ENCODE measurements around the gene LYZ.

The LYZ gene

GRCh38 chr12:69324797-69325466, 23.2 kb upstream of the LYZ start:
- DNase-seq (ENCODE audit: low read depth, low spot score) = no peak
- no peaks in the 10 kb centered on the region for H3K9me3 ChIP-seq (ENCODE audit: low read depth, low read length)
- H3K9ac ChIP-seq (ENCODE audit: insufficient read length) = no peak overlapping the region
- no peak overlapping the region for H3K27ac ChIP-seq
- no peak overlapping the region for H3K4me3 ChIP-seq
- no peak for TF ChIP-seq EZH2 (IDR thresholded peaks at IDR 0.05)
- TF ChIP-seq FOXP2 (optimal IDR thresholded peaks at IDR 0.05; ENCODE audit: control extremely low read depth, extremely low read length, insufficient read depth) = no peak
- no peak for TF ChIP-seq POLR2AphosphoS5 (IDR thresholded peaks at IDR 0.05; ENCODE audit: borderline replicate concordance, low read depth, low read length)
- no peaks in the 10 kb centered on the region for H3K36me3 ChIP-seq (ENCODE audit: insufficient read depth, low read length)

GRCh38 chr12:69328426-69328825, 19.8 kb upstream of the LYZ start:
- Histone ChIP-seq H3K9ac (ENCODE audit: insufficient read length) (no peak overlapping the region), H3K4me3 (no peak overlapping the region), H3K9me3 (ENCODE audit: low read depth, low read length) (no peaks in the 10 kb centered on the region), H3K27ac (no peak overlapping the region), H3K36me3 (ENCODE audit: insufficient read depth, low read length) (no peaks in the 10 kb centered on the region)
- no peak for DNase-seq (ENCODE audit: low read depth, low spot score)
- no peak for TF ChIP-seq FOXP2 (optimal IDR thresholded peaks at IDR 0.05; ENCODE audit: control extremely low read depth, extremely low read length, insufficient read depth)
- TF ChIP-seq EZH2 (IDR thresholded peaks at IDR 0.05) = no peak
- no peak for TF ChIP-seq POLR2AphosphoS5 (IDR thresholded peaks at IDR 0.05; ENCODE audit: borderline replicate concordance, low read depth, low read length)

- H3K27ac ChIP-seq = no peak overlapping the region
These were observed 18.3 kb upstream of the LYZ start for GRCh38 chr12:69329669-69330428.

GRCh38 chr12:69330475-69331473, 17.4 kb upstream of the LYZ start:
- H3K36me3 ChIP-seq (ENCODE audit: insufficient read depth, low read length) = no peaks in the 10 kb centered on the region
- peak overlapping the region; percentile 60 for H3K9ac ChIP-seq (ENCODE audit: insufficient read length)
- no peak for TF ChIP-seq POLR2AphosphoS5 (IDR thresholded peaks at IDR 0.05; ENCODE audit: borderline replicate concordance, low read depth, low read length)
- no peak for TF ChIP-seq EZH2 (IDR thresholded peaks at IDR 0.05)
- no peak for TF ChIP-seq FOXP2 (optimal IDR thresholded peaks at IDR 0.05; ENCODE audit: control extremely low read depth, extremely low read length, insufficient read depth)
- no peak for DNase-seq (ENCODE audit: low read depth, low spot score)
- H3K4me3 ChIP-seq = peak overlapping the region; percentile 69
- H3K27ac ChIP-seq = no peak overlapping the region
- H3K9me3 ChIP-seq (ENCODE audit: low read depth, low read length) = no peaks in the 10 kb centered on the region

More at GRCh38 chr12:69329669-69330428, 18.3 kb upstream of the LYZ start:
- Histone ChIP-seq H3K9ac (ENCODE audit: insufficient read length) (no peak overlapping the region), H3K9me3 (ENCODE audit: low read depth, low read length) (no peaks in the 10 kb centered on the region), H3K36me3 (ENCODE audit: insufficient read depth, low read length) (no peaks in the 10 kb centered on the region), H3K4me3 (peak overlapping the region; percentile 69; the same call in 1 of the 2 replicates)
- DNase-seq (ENCODE audit: low read depth, low spot score) = no peak
- TF ChIP-seq FOXP2 (optimal IDR thresholded peaks at IDR 0.05; ENCODE audit: control extremely low read depth, extremely low read length, insufficient read depth) (no peak), POLR2AphosphoS5 (IDR thresholded peaks at IDR 0.05; ENCODE audit: borderline replicate concordance, low read depth, low read length) (no peak), EZH2 (IDR thresholded peaks at IDR 0.05) (no peak)

- DNase-seq (ENCODE audit: low read depth, low spot score) = no peak
- Histone ChIP-seq H3K9ac (ENCODE audit: insufficient read length) (peak overlapping the region; percentile 60), H3K4me3 (peak overlapping the region; percentile 69), H3K27ac (no peak overlapping the region), H3K36me3 (ENCODE audit: insufficient read depth, low read length) (no peaks in the 10 kb centered on the region), H3K9me3 (ENCODE audit: low read depth, low read length) (no peaks in the 10 kb centered on the region)
- TF ChIP-seq FOXP2 (optimal IDR thresholded peaks at IDR 0.05; ENCODE audit: control extremely low read depth, extremely low read length, insufficient read depth) = no peak
- no peak for TF ChIP-seq POLR2AphosphoS5 (IDR thresholded peaks at IDR 0.05; ENCODE audit: borderline replicate concordance, low read depth, low read length)
- no peak for TF ChIP-seq EZH2 (IDR thresholded peaks at IDR 0.05)
These were observed 16.7 kb upstream of the LYZ start for GRCh38 chr12:69331519-69331908.

DNA sequence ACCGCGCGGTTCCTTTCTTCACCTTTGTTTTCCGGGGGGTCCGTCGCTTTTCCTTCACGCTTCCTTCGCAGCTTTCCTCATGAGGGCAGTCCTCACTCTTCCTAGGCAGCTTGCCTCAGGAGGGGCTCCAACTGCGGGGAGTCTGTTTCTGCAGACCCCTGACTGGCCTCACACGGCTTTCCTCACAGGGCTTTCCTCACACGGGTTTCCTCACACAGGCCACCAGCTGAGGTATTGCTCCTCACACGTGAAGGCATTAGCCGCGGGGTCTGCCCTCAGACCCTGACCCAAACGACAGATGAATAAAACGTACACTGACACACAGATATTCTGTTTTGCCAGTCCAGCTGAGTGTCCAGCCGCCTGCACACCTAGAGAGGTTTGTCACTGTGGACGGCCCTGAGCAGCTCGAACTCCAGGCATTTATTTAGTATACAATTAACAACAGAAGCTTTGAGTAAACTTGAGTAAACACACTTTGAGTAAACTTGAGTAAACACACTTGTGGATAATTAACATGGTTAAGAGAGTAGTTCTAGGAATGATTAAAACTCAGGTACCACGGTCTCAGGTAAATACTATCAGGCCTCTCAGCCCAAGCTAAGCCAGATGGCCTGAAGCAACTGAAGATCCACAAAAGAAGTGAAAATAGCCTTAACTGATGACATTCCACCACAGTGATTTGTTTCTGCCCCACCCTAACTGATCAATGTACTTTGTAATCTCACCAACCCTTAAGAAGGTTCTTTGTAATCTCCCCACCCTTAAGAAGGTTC, 16.1 kb upstream of the LYZ start:
- no peak for DNase-seq (ENCODE audit: low read depth, low spot score)
- no peaks in the 10 kb centered on the region for H3K36me3 ChIP-seq (ENCODE audit: insufficient read depth, low read length)
- no peak overlapping the region for H3K27ac ChIP-seq
- H3K9me3 ChIP-seq (ENCODE audit: low read depth, low read length) = no peaks in the 10 kb centered on the region
- no peak overlapping the region for H3K9ac ChIP-seq (ENCODE audit: insufficient read length)
- H3K4me3 ChIP-seq = no peak overlapping the region
- TF ChIP-seq FOXP2 (optimal IDR thresholded peaks at IDR 0.05; ENCODE audit: control extremely low read depth, extremely low read length, insufficient read depth) = no peak
- TF ChIP-seq POLR2AphosphoS5 (IDR thresholded peaks at IDR 0.05; ENCODE audit: borderline replicate concordance, low read depth, low read length) = no peak
- no peak for TF ChIP-seq EZH2 (IDR thresholded peaks at IDR 0.05)

DNA sequence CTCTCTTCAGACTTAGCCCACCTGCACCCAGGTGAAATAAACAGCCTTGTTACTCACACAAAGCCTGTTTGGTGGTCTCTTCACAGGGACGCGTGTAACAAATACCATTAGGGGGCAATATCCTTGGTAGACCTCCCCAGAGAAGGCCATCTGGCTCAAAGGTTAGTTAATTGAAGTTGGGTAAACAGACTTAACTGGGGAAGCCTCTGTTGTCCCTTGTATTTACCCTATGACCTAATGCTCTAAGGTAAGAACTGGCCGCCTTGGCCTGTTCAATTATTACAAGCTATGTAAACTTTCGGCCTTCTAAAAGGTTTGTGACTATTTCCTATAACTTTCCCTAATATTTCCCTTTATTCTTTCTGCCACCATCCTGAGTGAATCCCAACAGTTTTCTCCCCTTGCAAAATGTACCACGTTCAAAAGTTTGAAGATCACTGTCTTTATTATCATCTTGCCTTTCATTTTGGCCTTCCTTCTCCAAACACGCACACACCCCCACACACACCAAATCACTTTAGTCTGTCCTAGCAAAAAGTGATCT, 15.3 kb upstream of the LYZ start:
- no peak overlapping the region for H3K27ac ChIP-seq
- H3K9me3 ChIP-seq (ENCODE audit: low read depth, low read length) = no peaks in the 10 kb centered on the region
- no peaks in the 10 kb centered on the region for H3K36me3 ChIP-seq (ENCODE audit: insufficient read depth, low read length)
- TF ChIP-seq POLR2AphosphoS5 (IDR thresholded peaks at IDR 0.05; ENCODE audit: borderline replicate concordance, low read depth, low read length) (no peak), FOXP2 (optimal IDR thresholded peaks at IDR 0.05; ENCODE audit: control extremely low read depth, extremely low read length, insufficient read depth) (no peak), EZH2 (IDR thresholded peaks at IDR 0.05) (no peak)
- DNase-seq (ENCODE audit: low read depth, low spot score) = no peak
- H3K4me3 ChIP-seq = no peak overlapping the region
- H3K9ac ChIP-seq (ENCODE audit: insufficient read length) = no peak overlapping the region
